ENCODE measurements around the gene RAP2A.

DNA sequence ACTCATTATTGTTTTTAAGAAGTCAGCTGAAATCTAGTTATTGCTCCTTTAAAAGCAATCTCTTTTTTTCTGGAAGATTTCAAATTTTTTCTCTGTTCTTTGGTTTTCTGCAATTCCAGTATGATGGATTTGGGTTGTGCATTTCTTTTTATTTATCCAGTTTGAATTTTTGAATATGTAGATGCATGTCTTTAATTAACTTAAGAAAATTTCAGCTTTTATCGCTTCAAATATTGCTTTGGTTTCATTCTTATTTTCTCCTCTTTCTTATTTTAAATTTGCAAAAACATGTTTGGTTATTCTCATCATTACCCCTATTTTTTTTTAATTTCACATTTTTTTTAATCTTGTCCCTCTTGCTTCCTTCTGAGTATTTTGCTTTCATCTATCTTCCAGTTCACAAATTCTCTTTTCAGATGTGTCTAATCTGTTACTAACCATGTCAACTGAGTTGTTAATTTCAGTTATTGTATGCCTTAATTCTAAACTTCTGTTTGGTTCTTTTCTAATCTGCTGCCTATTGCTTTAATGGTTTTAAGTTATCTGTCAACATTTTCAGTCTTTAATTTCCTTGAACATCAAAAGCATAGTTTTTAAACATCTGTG, 56.8 kb downstream of the RAP2A start:
- TF ChIP-seq, protein P1, sequence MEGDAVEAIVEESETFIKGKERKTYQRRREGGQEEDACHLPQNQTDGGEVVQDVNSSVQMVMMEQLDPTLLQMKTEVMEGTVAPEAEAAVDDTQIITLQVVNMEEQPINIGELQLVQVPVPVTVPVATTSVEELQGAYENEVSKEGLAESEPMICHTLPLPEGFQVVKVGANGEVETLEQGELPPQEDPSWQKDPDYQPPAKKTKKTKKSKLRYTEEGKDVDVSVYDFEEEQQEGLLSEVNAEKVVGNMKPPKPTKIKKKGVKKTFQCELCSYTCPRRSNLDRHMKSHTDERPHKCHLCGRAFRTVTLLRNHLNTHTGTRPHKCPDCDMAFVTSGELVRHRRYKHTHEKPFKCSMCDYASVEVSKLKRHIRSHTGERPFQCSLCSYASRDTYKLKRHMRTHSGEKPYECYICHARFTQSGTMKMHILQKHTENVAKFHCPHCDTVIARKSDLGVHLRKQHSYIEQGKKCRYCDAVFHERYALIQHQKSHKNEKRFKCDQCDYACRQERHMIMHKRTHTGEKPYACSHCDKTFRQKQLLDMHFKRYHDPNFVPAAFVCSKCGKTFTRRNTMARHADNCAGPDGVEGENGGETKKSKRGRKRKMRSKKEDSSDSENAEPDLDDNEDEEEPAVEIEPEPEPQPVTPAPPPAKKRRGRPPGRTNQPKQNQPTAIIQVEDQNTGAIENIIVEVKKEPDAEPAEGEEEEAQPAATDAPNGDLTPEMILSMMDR (IDR thresholded peaks at IDR 0.05; ENCODE audit: low read depth, low read length, missing input control): no peak
- TF ChIP-seq RAD21 (IDR thresholded peaks at IDR 0.05): no peak
- TF ChIP-seq JUND (IDR thresholded peaks at IDR 0.05): no peak
- TF ChIP-seq SP1 (IDR thresholded peaks at IDR 0.05): no peak
- TF ChIP-seq, protein P2, sequence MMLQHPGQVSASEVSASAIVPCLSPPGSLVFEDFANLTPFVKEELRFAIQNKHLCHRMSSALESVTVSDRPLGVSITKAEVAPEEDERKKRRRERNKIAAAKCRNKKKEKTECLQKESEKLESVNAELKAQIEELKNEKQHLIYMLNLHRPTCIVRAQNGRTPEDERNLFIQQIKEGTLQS (IDR thresholded peaks at IDR 0.05): no peak
- no peak for TF ChIP-seq EGR1 (IDR thresholded peaks at IDR 0.05; ENCODE audit: low read depth in 2 of 2)
- TF ChIP-seq TAF1 (conservative IDR thresholded peaks at IDR 0.05): no peak
- TF ChIP-seq, protein P3, sequence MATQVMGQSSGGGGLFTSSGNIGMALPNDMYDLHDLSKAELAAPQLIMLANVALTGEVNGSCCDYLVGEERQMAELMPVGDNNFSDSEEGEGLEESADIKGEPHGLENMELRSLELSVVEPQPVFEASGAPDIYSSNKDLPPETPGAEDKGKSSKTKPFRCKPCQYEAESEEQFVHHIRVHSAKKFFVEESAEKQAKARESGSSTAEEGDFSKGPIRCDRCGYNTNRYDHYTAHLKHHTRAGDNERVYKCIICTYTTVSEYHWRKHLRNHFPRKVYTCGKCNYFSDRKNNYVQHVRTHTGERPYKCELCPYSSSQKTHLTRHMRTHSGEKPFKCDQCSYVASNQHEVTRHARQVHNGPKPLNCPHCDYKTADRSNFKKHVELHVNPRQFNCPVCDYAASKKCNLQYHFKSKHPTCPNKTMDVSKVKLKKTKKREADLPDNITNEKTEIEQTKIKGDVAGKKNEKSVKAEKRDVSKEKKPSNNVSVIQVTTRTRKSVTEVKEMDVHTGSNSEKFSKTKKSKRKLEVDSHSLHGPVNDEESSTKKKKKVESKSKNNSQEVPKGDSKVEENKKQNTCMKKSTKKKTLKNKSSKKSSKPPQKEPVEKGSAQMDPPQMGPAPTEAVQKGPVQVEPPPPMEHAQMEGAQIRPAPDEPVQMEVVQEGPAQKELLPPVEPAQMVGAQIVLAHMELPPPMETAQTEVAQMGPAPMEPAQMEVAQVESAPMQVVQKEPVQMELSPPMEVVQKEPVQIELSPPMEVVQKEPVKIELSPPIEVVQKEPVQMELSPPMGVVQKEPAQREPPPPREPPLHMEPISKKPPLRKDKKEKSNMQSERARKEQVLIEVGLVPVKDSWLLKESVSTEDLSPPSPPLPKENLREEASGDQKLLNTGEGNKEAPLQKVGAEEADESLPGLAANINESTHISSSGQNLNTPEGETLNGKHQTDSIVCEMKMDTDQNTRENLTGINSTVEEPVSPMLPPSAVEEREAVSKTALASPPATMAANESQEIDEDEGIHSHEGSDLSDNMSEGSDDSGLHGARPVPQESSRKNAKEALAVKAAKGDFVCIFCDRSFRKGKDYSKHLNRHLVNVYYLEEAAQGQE (IDR thresholded peaks at IDR 0.05): no peak
- no peak for TF ChIP-seq YY1 (IDR thresholded peaks at IDR 0.05)
- no peak for TF ChIP-seq FOXA1 (IDR thresholded peaks at IDR 0.05)

All from liver (tissue), 3 donors.